Fibroblast of skin of left quadriceps (primary cell): ENCODE results near the gene MIEF2.

Source experiments
- DNase-seq, 2 experiments: peaks; one replicate each; pipeline ENCODE4 v3.0.0-alpha.2; 2013; ENCODE audit warnings: low read depth in 2 of 2

Gene MIEF2

DNA sequence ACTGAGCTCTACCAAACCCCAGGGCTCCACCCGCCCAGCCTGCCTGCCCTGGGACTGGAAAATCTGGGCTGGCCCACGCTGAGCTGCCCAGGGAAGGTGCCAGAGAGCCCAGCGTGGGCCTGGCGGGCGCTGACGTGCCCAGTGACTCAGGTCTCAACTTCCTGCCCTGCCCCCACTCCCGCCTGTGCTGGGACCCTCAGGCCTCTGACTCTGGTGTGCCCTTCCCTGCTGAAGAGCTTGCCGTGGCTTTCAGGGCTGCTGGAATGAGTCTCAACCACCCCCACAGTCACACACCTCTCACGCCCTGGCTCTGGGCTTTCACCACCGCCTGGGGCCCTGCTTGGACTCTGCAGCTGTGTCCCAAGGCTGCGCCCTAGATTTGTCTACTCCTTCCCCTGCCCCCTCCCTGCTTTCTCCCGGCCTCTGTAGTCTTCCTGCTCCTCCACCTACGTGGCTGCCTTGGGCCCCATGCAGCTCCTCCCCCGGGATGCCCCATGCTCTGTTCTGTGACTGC is 24.7 kb upstream of the MIEF2 start:
- no peak for DNase-seq

DNA sequence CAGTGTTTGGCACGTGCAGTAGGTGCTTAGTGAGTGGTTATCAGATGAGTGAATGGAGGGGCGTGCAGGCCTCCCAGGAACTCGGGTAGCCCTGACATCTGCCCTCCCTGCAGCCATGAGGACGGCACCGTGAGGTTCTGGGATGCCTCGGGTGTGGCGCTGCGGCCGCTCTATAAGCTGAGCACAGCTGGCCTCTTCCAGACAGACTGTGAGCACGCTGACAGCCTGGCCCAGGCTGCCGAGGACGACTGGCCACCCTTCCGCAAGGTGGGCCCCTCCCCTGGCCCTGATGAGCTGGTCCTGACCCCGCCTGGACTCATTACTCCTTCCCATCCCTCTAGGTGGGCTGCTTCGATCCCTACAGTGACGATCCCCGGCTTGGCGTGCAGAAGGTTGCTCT is 24.0 kb upstream of the MIEF2 start:
- no peak for DNase-seq

DNA sequence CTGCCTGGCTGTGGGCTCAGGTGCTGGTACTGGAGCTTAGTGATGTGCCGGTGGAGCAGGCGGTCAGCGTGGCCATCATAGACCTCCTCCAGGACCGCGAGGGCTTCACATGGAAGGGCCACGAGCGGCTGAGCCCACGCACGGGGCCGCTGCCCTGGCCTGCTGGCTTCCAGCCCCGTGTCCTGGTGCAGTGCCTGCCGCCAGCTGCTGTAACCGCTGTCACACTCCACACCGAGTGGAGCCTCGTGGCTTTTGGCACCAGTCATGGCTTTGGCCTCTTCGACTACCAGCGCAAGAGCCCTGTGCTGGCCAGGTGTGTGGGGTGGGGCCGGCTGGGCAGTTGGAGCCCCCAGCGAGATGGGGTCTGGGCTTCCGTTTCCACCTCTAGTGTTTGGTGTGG is 23.0 kb upstream of the MIEF2 start:
- DNase-seq = no peak

DNA sequence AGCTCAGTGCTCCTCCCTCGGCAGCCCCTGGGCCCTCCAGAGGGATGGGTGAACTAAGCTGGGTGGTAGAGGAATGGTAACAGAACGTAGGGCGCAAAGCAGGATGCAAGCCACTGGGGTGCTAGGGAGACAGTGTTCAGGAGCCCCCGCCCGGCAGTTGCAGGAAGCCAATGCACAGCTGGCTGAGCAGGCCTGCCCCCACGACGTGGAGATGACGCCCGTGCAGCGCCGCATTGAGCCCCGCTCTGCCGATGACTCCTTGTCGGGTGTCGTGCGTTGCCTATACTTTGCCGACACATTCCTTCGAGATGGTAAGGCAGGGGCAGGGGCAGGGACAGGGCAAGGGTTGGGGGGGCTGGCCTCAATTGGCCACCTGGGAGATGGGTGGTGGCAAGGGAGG is 22.2 kb upstream of the MIEF2 start:
- no peak for DNase-seq

DNA sequence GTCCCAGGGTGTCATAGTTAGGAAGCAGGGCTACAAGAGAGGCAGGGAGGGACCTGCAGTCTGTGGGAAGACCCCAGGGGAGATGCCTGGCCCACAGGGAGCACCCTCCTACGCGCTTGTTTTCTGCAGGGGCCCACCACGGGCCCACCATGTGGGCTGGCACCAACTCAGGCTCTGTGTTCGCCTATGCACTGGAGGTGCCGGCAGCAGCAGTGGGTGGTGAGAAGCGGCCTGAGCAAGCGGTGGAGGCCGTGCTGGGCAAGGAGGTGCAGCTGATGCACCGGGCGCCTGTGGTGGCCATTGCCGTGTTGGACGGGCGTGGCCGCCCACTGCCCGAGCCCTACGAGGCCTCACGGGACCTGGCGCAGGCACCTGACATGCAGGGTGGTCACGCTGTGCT is 20.0 kb upstream of the MIEF2 start:
- no peak for DNase-seq

DNA sequence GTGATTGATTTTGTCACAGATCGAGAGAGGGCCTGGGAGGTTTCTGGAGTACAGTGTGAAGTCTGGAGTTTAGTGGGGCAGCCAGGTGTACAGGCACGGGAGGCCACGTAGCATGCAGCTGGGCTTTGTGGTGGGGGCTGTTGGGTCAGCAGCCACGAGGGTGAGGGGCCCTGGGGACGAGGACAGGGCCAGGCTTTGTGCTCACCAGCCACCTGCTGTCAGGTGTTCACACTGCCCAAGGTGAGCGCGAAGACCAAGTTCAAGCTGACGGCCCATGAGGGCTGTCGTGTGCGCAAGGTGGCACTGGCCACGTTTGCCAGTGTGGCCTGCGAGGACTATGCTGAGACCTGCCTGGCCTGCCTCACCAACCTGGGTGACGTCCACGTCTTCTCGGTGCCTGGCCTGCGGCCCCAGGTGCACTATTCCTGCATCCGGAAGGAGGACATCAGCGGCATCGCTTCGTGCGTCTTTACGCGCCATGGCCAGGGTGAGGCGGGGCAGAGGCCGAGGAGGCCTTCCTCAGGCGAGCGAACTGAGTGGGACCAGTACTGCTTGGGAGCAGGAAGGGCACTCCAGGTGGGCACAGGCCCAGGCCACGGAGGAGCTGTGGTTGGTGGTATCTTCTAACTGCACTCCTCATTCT is 19.1 kb upstream of the MIEF2 start:
- no peak for DNase-seq

DNA sequence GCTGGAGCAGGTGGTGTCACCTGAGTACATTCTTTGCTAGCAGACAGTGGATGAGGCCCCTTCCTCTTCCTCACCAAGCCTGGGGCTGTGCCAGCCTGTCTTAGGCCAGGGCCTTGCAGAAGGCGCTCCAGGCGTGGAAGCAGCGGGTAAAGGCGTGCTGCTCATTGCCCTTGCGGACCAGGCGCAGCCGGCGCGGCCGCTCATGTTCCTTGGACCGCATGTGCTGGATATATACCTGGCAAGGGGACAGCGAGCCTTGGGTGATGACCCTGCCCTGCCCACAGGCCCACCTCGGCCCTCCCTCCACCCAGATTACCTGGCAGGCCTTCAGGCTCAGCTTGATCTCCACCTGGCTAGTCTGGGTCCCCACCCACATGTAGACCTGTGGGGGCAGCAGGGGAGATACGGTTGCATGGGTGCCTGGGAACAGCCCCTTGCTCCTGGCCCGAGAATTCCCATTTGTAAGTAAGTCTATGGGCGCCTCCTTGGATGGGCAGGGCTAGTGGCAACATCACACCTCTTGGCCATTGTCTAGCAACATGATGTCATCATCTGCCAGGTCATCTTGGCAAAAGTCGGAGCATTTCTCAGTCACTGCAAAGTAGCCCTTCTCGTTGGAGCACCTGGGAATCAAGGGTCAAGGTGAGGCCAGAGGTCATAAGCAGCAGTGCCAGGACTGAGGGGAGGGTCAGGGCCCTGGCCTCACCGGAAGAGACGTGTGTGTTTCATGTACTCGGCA is 15.3 kb upstream of the MIEF2 start:
- DNase-seq = no peak

DNA sequence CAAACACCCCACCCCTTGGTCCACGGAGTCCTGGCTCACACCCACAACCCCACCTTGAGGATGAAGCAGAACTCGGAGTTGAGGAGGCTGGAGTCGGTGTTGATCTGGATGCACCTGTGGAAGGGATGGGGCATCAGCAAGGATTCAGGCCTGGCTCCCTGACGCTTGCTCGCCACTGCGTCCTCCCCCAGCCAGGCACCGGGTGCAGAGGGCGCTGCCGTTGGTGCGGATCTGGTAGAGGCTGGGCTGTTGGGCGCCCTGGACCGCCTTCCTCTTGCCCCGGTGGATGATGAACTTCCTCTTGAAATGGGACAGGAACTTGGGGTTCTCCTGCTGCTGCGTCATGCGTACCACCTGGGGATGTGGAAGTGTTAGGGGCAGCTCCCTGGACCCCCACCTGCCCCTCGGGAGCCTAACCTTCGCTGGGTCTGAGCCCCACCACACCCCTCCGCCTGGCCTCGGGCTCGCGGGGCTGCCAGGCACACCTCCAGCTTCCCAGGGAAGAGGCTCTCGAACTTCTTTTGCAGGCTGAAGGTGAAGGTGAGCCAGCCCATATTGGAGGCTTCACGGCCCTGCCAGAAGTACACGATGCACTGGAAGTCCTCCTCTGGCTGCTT is 14.2 kb upstream of the MIEF2 start:
- no peak for DNase-seq

DNA sequence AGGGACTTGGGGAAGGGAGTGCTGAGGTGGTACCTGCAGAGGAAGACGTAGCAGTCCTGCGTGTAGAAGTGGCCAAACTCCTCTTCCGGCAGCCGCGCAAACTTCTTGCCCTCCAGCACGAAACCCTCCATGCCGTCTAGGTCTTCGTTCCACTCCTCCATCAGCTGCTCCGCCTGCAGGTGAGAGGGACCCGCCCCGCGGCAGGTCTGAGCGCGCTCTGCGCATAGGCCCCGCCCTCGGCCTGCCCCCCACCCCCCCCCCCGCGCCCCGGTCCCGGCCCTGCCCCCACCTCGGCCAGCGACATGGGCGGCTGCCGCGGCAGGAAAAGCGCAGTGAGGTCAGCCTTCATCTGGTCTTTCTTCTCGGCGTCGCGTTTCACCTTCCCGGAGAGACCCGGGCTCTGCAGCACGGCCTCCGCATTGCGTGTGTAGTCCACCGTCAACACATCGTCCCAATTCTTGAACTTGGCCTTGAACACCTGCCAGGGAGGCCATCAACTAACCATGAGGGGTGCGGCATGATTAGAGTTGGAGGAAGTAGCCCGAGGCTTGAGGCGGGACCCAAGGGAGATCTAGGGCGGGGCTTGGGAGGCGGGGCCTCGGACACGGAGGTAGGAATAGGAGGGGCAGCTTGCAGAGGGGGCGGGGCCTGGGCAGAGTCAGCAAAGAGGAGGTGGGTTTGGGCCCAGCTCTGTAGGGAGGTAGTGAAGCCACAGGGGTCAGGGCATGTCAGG is 13.4 kb upstream of the MIEF2 start:
- no peak for DNase-seq

DNA sequence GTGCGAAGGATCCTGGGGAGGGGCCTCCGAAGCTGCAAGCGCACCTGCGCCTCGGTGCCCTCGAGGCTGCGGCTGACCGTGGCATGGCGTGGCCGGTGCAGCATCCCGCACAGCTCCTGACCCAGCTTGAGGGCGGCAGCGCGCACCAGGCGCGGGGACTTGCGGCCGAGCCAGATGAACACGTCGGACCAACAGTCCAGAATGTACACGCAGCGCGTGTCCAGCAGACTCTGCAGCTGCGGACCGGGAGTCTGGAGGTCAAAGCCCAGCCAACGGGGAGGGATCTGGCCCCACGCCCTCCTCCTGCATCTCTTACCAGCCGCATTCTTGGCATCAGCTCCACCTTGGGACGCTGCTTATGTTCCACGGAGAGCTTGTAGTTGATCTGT is 12.9 kb upstream of the MIEF2 start:
- no peak for DNase-seq

DNA sequence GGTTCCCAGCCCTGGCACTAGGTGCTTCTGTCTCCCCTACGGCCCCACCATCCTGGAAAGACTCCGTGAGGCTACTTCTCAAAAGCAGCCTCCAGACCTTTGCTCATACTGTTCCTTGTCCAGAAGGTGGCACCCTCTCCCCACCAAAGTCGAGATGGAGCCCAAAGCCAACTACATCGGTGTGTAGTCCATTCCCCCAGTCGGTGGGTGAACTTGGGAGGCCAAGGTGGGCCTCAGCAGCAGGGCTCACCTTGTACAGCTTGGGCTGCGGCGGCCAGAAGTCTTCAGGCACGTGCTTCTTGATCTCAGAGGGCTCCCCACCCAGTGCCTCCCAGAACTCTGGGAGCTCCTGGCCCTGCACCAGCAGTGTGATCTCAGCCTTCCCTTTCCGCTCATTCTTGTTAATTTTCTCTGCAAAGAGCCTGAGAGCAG is 12.1 kb upstream of the MIEF2 start:
- peak in 1 of 2 experiments; percentile 35 for DNase-seq

DNA sequence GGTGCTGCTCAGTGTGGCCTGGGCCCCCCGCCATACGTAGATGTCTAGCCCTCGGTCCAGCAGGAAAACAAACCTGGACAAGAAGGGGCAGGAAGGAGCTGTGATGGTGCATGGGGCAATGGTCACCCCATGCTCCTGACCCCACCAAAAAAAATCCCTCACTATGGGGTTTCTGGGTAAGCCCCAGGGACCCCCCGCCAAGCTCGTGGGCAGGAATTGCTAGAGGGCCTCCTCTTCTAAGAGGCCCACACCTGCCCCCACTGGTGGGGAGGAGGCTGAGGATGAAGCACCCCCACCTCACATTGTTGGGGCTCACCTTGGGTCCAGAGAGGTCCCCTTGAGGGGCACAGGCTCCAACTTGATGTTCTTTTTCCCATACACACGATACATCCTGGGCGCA is 11.7 kb upstream of the MIEF2 start:
- no peak for DNase-seq

DNA sequence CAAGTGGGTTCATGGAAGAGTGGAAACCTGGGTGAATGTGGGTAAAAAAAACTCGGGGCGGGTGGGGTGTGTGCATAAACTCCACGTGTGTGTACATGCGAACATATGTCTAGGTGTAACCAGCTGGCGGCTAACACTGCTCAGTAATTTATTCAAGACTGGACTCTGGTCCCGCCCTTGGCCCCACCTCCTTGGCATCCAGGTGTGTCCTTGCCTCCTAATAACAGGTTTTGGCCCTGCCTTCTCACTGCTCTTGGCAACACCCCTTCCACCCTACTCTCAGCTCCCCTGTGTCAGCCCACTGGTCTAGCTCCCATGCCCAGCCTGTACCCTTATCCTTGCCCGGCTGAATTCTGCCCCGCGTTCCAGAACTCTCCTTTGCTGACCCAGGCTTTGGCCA is 10.2 kb upstream of the MIEF2 start:
- DNase-seq = no peak

DNA sequence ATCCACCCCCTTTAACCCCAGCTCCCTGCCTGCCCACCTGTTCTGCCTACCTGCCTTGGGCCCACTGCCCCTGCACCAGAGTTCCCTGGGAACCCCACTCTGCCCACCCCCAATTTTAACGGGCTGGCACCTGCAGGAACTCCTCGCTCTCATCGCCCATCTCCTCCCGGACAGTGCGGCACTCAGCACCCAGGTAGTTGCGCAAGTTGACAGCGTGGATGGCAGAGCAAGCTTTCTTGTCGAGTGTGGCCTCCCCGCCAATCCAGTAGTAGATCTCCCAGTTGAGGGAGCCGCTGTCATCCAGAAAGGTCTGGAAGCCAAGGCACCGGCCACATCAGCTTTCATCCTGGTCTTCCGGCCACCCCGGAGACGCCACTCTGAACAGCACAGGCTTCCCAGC is 9.8 kb upstream of the MIEF2 start:
- DNase-seq = no peak

DNA sequence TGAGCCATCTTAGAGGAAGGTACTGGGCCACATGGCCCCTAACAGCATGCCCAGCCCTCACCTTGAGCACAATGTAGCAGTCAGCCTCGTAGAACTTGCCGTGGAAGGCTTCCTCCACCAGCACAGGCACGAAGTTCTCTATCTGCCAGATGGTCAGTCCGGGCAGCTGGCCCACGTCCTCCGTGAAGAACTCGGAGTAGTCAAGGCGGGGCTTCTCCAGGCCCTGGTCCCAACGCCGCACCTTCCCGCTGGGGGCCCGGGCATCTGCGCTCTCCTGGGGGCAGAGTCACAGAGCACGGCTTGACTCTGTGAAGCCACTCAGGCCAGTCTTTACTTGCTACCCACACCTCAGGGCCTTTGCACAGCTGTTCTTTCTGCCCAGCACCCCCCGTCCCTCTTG is 9.3 kb upstream of the MIEF2 start:
- no peak for DNase-seq

DNA sequence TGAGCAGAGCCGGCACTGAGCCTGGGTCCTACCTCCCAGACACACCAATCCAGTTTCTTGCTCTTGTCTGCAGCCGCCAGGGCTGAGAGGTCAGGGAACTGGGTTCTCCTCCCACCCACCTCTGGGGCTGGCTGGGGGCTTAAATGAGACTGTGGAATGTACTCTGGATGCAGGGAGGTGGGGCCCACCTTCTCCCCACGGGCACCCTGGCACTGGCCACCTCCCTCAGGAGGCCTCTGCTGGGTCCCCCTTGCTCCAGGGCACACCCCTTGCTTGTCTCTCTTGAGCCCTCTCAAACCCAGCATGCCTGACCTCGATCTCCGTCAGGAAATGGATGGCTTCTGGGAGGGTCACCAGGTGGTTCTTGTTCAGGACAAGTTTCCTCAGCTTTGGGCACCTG is 8.3 kb upstream of the MIEF2 start:
- no peak for DNase-seq

DNA sequence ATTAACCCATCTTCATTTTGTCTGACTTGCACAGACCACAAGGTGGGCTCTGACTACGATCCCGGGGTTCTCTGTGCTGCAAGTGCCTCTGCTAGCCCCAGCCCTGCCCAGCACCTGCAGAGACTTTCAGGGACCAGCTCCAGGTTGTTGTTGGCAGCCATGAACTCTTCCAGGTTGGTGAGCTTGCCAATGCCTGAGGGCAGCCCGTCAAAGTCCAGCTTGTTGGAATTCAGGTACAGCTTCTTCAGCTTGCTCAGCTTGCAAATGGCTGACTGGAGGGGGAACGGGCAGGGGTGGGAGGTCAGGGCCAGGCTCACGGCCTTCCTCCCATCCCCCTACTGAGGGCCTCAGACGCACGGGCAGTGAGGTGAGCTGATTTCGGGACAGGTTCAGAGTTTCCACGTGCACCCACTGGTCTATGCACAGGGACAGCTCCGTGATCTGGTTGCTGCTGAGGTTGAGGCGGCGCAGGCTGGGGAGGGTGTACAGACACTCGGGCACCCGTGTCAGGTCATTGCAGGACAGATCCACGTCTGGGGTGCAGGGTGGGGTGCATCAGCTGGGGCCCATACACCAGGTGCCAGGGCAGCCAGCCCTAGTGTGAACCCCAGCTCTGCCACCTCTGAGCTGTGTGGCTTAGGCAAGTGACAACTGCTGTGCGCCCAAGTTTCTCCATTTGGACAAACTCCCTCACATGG is 7.1 kb upstream of the MIEF2 start:
- DNase-seq = no peak

DNA sequence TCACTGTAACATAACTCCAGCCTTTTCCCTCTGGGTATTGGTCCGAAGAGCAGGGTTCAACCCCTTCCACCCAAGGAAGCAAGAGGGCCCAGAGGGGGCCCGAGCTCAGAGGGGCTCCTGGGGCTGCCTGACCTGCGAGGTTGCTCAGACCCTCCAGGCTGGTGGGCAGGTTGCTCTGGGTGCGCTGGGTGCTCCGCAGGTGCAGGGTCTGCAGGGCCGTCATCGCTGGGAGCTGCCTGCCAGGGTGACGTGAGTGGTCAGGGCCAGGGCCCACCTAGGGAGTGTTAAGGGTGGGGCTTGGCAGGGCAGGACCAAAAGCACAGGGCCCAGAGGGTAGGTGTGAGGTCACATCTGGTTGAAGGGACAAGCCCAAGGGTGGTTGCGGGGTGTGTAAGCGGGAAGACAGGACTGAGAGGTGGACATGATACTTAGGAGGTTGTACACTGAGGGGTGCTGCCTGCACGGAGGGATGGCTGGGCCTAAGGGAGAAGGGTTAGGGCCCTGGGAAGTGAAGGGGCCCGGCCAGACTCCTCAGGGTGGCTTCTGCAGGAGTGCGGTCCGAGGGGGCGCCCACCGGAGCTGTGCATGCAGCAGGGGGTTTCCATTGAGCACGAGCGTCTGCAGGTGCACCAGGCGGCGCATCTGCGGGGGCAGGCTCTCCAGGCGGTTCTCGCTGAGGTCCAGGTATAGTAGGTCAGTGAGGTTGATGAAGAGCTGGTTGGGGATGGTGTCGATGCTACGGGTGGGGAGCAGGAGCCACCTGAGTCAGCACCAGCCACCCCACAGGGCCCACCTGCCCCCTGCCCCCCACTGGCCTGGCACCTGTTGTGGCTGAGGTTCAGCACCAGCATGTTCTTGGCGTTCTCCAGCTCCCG is 6.3 kb upstream of the MIEF2 start:
- no peak for DNase-seq

DNA sequence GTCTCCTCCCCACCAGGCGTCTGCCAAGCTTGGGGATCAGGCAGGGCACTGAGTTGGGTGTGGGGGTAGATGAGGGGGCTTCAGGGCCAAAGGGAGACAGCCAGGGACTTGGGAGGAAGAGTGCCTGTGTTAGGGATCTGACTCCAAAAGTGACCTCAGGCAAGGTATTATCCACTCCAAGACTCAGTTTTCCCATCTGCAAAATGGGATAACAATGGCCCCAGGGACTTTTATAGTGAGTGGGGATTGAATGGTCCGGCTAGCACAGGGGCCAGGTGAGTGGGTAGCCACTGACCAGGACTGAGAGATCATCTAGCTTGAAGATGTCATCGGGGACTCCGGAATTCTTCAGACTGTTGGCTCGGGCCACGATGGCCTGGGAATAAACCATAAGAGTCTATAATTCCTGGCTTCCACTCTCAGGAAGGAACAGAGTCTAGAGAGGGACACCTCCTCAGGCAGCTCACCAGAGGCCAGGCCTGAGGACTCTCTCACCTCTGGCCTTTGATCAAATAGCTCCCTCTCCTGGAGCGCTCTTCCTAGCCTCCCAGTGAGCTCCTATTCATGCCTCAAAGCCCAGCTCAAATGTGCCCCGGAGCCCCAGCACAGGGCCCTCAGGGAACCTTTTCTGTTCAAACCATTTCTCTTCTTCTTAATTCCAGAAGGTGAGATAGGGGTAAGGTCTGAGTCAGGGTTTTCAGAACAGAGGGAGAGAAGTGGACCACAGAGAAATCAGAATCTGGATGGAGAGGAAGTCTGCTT is 5.4 kb upstream of the MIEF2 start:
- no peak for DNase-seq

DNA sequence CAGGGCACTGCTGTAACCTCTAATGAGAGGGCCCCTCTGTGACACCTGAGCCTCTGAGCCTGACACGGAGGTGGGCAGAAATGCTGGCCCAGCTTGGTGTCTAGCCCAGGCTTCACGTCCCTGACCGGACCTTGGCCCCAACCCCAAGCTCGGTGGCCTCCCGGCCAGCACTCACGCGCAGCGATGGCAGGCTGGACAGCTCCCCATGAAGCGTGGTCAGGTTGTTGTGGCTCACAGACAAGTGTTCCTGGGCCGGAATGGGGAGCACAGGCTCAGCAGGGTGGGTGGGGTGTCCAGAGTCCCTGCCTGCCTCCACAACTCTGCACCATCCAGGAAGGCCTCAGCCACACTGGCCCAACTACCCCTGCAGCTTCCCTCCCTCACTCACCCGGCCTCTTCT is 4.1 kb upstream of the MIEF2 start:
- DNase-seq = no peak
